H9 (cell line): Measurements from ENCODE around the gene PIGB. TPM values are rescaled to one million over a fixed set of nuclear protein-coding genes. Genes with fewer than 3 reads are reported as not detected.

Experiments used
- DNase-seq: peaks from one replicate; pipeline ENCODE4 v3.0.0-alpha.2; 2017
- H2AFZ ChIP-seq: one replicate; pipeline ENCODE4 v1.6.1; 2013; ENCODE audit warnings: mild to moderate bottlenecking, low read length, control low read depth, moderate library complexity
- H2AK5ac ChIP-seq: 2 replicates; pipeline ENCODE4 v1.6.1; 2013; ENCODE audit warnings: low read length, control low read depth, mixed read lengths; ENCODE audit not compliant: insufficient read length
- H2BK120ac ChIP-seq: one replicate; pipeline ENCODE4 v1.6.1; 2013; ENCODE audit warnings: low read depth, mild to moderate bottlenecking, low read length, control low read depth, inconsistent platforms; ENCODE audit not compliant: poor library complexity, severe bottlenecking
- H2BK12ac ChIP-seq: 2 replicates; pipeline ENCODE4 v1.6.1; 2013; ENCODE audit warnings: low read length, control low read depth, mixed read lengths, low read depth; ENCODE audit not compliant: insufficient read length
- H2BK15ac ChIP-seq: 2 replicates; pipeline ENCODE4 v1.6.1; 2013; ENCODE audit warnings: low read depth, low read length, control low read depth
- H2BK20ac ChIP-seq: one replicate; pipeline ENCODE4 v1.6.1; 2013; ENCODE audit warnings: low read depth, mild to moderate bottlenecking, low read length, control low read depth, inconsistent platforms; ENCODE audit not compliant: poor library complexity, severe bottlenecking
- H2BK5ac ChIP-seq: 2 replicates; pipeline ENCODE4 v1.6.1; 2013; ENCODE audit warnings: low read length, control low read depth, mixed read lengths; ENCODE audit not compliant: insufficient read length
- H3K14ac ChIP-seq: 2 replicates; pipeline ENCODE4 v1.6.1; 2013; ENCODE audit warnings: low read length, control low read depth; ENCODE audit not compliant: insufficient read depth
- H3K18ac ChIP-seq: 2 replicates; pipeline ENCODE4 v1.6.1; 2013; ENCODE audit warnings: low read depth, mild to moderate bottlenecking, mixed read lengths, low read length, control low read depth; ENCODE audit not compliant: insufficient read length
- H3K23ac ChIP-seq: 2 replicates; pipeline ENCODE4 v1.6.1; 2013; ENCODE audit warnings: low read length, control low read depth, mixed read lengths, low read depth; ENCODE audit not compliant: insufficient read length
- H3K23me2 ChIP-seq: 2 replicates; pipeline ENCODE4 v1.6.1; 2013; ENCODE audit warnings: low read depth, mild to moderate bottlenecking, mixed read lengths, low read length, control low read depth; ENCODE audit not compliant: insufficient read length, poor library complexity, severe bottlenecking
- H3K27ac ChIP-seq: 2 replicates; pipeline ENCODE4 v1.5.1; 2013; ENCODE audit warnings: low read length, control low read depth, mixed read lengths, low read depth; ENCODE audit not compliant: insufficient read length
- H3K27me3 ChIP-seq: 2 replicates; pipeline ENCODE4 v1.6.1; 2013; ENCODE audit warnings: low read length, control low read depth, inconsistent platforms; ENCODE audit not compliant: insufficient read depth
- H3K4ac ChIP-seq: 2 replicates; pipeline ENCODE4 v1.6.1; 2013; ENCODE audit warnings: low read depth, mild to moderate bottlenecking, control low read depth, inconsistent platforms, low read length, moderate library complexity
- H3K4me1 ChIP-seq: 2 replicates; pipeline ENCODE4 v1.6.1; 2013; ENCODE audit warnings: low read length, control low read depth, inconsistent platforms; ENCODE audit not compliant: insufficient read depth
- H3K4me2 ChIP-seq: 2 replicates; pipeline ENCODE4 v1.6.1; 2013; ENCODE audit warnings: low read length, control low read depth, mixed read lengths; ENCODE audit not compliant: insufficient read length, insufficient read depth
- H3K56ac ChIP-seq: 2 replicates; pipeline ENCODE4 v1.6.1; 2013; ENCODE audit warnings: low read depth, mild to moderate bottlenecking, mixed read lengths, low read length, control low read depth; ENCODE audit not compliant: insufficient read length
- H3K79me1 ChIP-seq: 2 replicates; pipeline ENCODE4 v1.6.1; 2013; ENCODE audit warnings: low read depth, mild to moderate bottlenecking, moderate library complexity, low read length, control low read depth, inconsistent platforms; ENCODE audit not compliant: insufficient read depth, poor library complexity, severe bottlenecking
- H3K79me2 ChIP-seq: 2 replicates; pipeline ENCODE4 v1.6.1; 2013; ENCODE audit warnings: low read length, control low read depth, inconsistent platforms; ENCODE audit not compliant: insufficient read depth
- H3K9ac ChIP-seq: 2 replicates; pipeline ENCODE4 v1.6.1; 2013; ENCODE audit warnings: low read length, control low read depth, mixed read lengths; ENCODE audit not compliant: insufficient read length; ENCODE audit errors: extremely low read depth
- H3K9me3 ChIP-seq: one replicate; pipeline ENCODE4 v1.6.1; 2013; ENCODE audit warnings: low read depth, low read length, inconsistent platforms; ENCODE audit not compliant: control insufficient read depth
- H3T11ph ChIP-seq: one replicate; pipeline ENCODE4 v1.6.1; 2013; ENCODE audit warnings: mild to moderate bottlenecking, low read length, control low read depth, inconsistent platforms
- H4K20me1 ChIP-seq: one replicate; pipeline ENCODE4 v1.6.1; 2013; ENCODE audit not compliant: control insufficient read depth, insufficient read length, insufficient read depth
- H4K5ac ChIP-seq: 2 replicates; pipeline ENCODE4 v1.6.1; 2013; ENCODE audit warnings: low read depth, mild to moderate bottlenecking, mixed read lengths, low read length, control low read depth; ENCODE audit not compliant: insufficient read length
- H4K8ac ChIP-seq: replicated peaks from 2 replicates; pipeline ENCODE4 v1.6.1; 2013; ENCODE audit warnings: low read length, control low read depth, mixed read lengths, low read depth; ENCODE audit not compliant: insufficient read length
- H4K91ac ChIP-seq: 2 replicates; pipeline ENCODE4 v1.6.1; 2013; ENCODE audit warnings: low read depth, mild to moderate bottlenecking, moderate library complexity, mixed read lengths, low read length, control low read depth; ENCODE audit not compliant: insufficient read length
- H3K27ac Mint-ChIP-seq, 3 experiments: 2 replicates in 2 of 3; 3 replicates in 1 of 3; pipeline ENCODE4 v1.8.0; 2020 to 2021; ENCODE audit warnings: mixed read lengths in 3 of 3, mild to moderate bottlenecking in 1 of 3, moderate library complexity in 1 of 3
- H3K27me3 Mint-ChIP-seq: 2 replicates; pipeline ENCODE4 v1.8.0; 2021; ENCODE audit warnings: low read depth, mild to moderate bottlenecking, moderate library complexity, mixed read lengths
- H3K36me3 Mint-ChIP-seq, 3 experiments: 2 replicates in 2 of 3; 3 replicates in 1 of 3; pipeline ENCODE4 v1.8.0; 2020 to 2021; ENCODE audit warnings: low read depth in 3 of 3, mixed read lengths in 3 of 3; ENCODE audit not compliant: insufficient read depth in 1 of 3
- H3K4me1 Mint-ChIP-seq, 2 experiments: 2 replicates each; pipeline ENCODE4 v1.8.0; 2020; ENCODE audit warnings: mixed read lengths in 2 of 2
- H3K4me3 Mint-ChIP-seq, 2 experiments: 2 replicates in 1 of 2; 3 replicates in 1 of 2; pipeline ENCODE4 v1.8.0; 2020 to 2021; ENCODE audit warnings: mild to moderate bottlenecking in 2 of 2, mixed read lengths in 2 of 2, moderate library complexity in 1 of 2
- H3K9me3 Mint-ChIP-seq, 2 experiments: 2 replicates in 1 of 2; 3 replicates in 1 of 2; pipeline ENCODE4 v1.8.0; 2020; ENCODE audit warnings: mild to moderate bottlenecking in 2 of 2, mixed read lengths in 2 of 2, moderate library complexity in 1 of 2
- WGBS: extraction: QIAGEN DNeasy Blood & Tissue Kit; methylation state at CpG from one replicate; pipeline ENCODE4 v1.1.7; 2013; ENCODE audit warnings: missing lambda C conversion rate, low lambda C conversion rate, mixed read lengths; ENCODE audit not compliant: insufficient read length; ENCODE audit errors: extremely low coverage; 5-methylcytosine and 5-hydroxymethylcytosine counted together
- total RNA-seq: library from RNA; stranded (reverse); gene quantifications from 2 replicates; pipeline ENCODE4 v1.2.1, GENCODE V29; 2021
- TF ChIP-seq, protein P1 (sequence below): fragments of 200-600 bp; sonication (generic); conservative IDR thresholded peaks from 3 replicates; pipeline ENCODE4 v1.8.0; 2021; ENCODE audit warnings: antibody characterized with exemption, mild to moderate bottlenecking

PIGB gene
- total RNA-seq, 1 experiment from 2014 or later = 6.7 TPM

DNA sequence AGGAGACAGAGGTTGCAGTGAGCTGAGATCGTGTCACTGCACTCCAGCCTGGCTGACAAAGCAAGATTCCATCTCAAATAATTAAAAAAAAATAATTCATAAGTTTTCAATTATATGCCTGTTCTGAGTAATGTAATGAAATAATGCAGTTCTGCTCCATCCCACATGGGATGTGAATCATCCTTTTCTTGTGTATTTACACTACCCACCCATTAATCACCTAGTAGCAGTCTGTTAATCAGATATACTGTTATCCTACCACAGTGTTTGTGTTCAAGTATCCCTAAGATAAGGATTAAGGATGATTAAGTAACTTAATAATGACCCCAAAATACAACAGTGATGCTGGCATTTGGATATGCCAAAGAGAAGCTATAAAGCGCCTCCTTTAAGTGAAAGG is 38.8 kb downstream of the PIGB start:
- DNase-seq = no peak
- H3K27me3 Mint-ChIP-seq = no peaks in the 10 kb centered on the region
- H2BK120ac ChIP-seq = no peak overlapping the region
- no peak overlapping the region for H3K56ac ChIP-seq
- no peak overlapping the region for H4K8ac ChIP-seq
- no peak overlapping the region for H3K14ac ChIP-seq
- no peaks in the 10 kb centered on the region for H3K79me2 ChIP-seq
- no peak overlapping the region for H3K4ac ChIP-seq
- H3K9ac ChIP-seq = no peak overlapping the region
- no peaks in the 10 kb centered on the region for H3K23me2 ChIP-seq
- H3K27ac Mint-ChIP-seq = no peak overlapping the region
- H2AK5ac ChIP-seq = no peak overlapping the region
- no peak overlapping the region for H3K23ac ChIP-seq
- H4K20me1 ChIP-seq = no peaks in the 10 kb centered on the region
- no peak overlapping the region for H3T11ph ChIP-seq
- H4K91ac ChIP-seq = no peak overlapping the region
- no peak overlapping the region for H2BK12ac ChIP-seq
- H3K18ac ChIP-seq = no peak overlapping the region
- no peaks in the 10 kb centered on the region for H3K9me3 Mint-ChIP-seq
- no peak overlapping the region for H3K27ac ChIP-seq
- no peak overlapping the region for H3K4me2 ChIP-seq
- peaks cover 5 to 13% of the 10 kb centered on the region in 2 experiments for H3K4me1 Mint-ChIP-seq
- no CpG with 5 or more reads among the region's 2 CpGs for WGBS
- H4K5ac ChIP-seq = no peak overlapping the region
- no peak overlapping the region for H2BK15ac ChIP-seq
- no peaks in the 10 kb centered on the region; a peak in 1 of 7 replicates for H3K36me3 Mint-ChIP-seq
- H2AFZ ChIP-seq = no peak overlapping the region
- H2BK20ac ChIP-seq = no peak overlapping the region
- no peaks in the 10 kb centered on the region for H3K27me3 ChIP-seq
- no peaks in the 10 kb centered on the region for H3K4me1 ChIP-seq
- H2BK5ac ChIP-seq = no peak overlapping the region
- TF ChIP-seq, protein P1, sequence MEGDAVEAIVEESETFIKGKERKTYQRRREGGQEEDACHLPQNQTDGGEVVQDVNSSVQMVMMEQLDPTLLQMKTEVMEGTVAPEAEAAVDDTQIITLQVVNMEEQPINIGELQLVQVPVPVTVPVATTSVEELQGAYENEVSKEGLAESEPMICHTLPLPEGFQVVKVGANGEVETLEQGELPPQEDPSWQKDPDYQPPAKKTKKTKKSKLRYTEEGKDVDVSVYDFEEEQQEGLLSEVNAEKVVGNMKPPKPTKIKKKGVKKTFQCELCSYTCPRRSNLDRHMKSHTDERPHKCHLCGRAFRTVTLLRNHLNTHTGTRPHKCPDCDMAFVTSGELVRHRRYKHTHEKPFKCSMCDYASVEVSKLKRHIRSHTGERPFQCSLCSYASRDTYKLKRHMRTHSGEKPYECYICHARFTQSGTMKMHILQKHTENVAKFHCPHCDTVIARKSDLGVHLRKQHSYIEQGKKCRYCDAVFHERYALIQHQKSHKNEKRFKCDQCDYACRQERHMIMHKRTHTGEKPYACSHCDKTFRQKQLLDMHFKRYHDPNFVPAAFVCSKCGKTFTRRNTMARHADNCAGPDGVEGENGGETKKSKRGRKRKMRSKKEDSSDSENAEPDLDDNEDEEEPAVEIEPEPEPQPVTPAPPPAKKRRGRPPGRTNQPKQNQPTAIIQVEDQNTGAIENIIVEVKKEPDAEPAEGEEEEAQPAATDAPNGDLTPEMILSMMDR = no peak
- no peaks in the 10 kb centered on the region for H3K79me1 ChIP-seq
- no peak overlapping the region for H3K4me3 Mint-ChIP-seq
- no peaks in the 10 kb centered on the region for H3K9me3 ChIP-seq
